SK-N-SH treated with all-trans-retinoic acid at 6 μM for 48 hours (cell line): ENCODE data around the gene C1orf159.

ENCODE experiments used
- ATAC-seq: fragments of 200-7000 bp; cut with Tn5 transposase; 3 replicates; pipeline ENCODE4 v1.9.1; 2020; ENCODE audit warnings: mild to moderate bottlenecking, moderate library complexity
- ARNTL ChIP-seq: fragments of 450-650 bp; formaldehyde crosslinking; IDR thresholded peaks from 2 replicates; pipeline ENCODE4 v1.5.0; 2020; ENCODE audit warnings: low read depth, mild to moderate bottlenecking, moderate library complexity, borderline replicate concordance
- CSDC2 ChIP-seq: fragments of 250-450 bp; sonication (Bioruptor Pico); IDR thresholded peaks from 2 replicates; pipeline ENCODE4 v1.5.0; 2020; ENCODE audit warnings: mild to moderate bottlenecking, moderate library complexity
- ESRRG ChIP-seq: fragments of 250-450 bp; sonication (Bioruptor Pico); IDR thresholded peaks from 2 replicates; pipeline ENCODE4 v1.6.1; 2021; ENCODE audit warnings: mild to moderate bottlenecking
- GLIS3 ChIP-seq: fragments of 250-450 bp; sonication (Bioruptor Pico); IDR thresholded peaks from 2 replicates; pipeline ENCODE4 v1.5.0; 2020; ENCODE audit warnings: mild to moderate bottlenecking, moderate library complexity
- ISL1 ChIP-seq: fragments of 250-450 bp; sonication (Bioruptor Pico); IDR thresholded peaks from 2 replicates; pipeline ENCODE4 v2.1.2; 2022; ENCODE audit warnings: mild to moderate bottlenecking, moderate library complexity
- OSR1 ChIP-seq: fragments of 250-450 bp; sonication (Bioruptor Pico); IDR thresholded peaks from 2 replicates; pipeline ENCODE4 v1.8.0; 2022; ENCODE audit warnings: moderate library complexity, mild to moderate bottlenecking, inconsistent platforms
- PPARA ChIP-seq: fragments of 250-450 bp; sonication (Bioruptor Pico); IDR thresholded peaks from 2 replicates; pipeline ENCODE4 v1.5.0; 2020; ENCODE audit warnings: mild to moderate bottlenecking, borderline replicate concordance
- RARB ChIP-seq: fragments of 250-450 bp; sonication (Bioruptor Pico); IDR thresholded peaks from 2 replicates; pipeline ENCODE4 v1.8.0; 2021; ENCODE audit warnings: mild to moderate bottlenecking, moderate library complexity
- SNAI2 ChIP-seq: fragments of 250-450 bp; sonication (Bioruptor Pico); IDR thresholded peaks from 2 replicates; pipeline ENCODE4 v1.5.0; 2020; ENCODE audit warnings: mild to moderate bottlenecking, moderate library complexity
- TOX ChIP-seq: fragments of 250-450 bp; sonication (Bioruptor Pico); IDR thresholded peaks from 2 replicates; pipeline ENCODE4 v1.8.0; 2021; ENCODE audit warnings: mild to moderate bottlenecking, moderate library complexity, borderline replicate concordance
- ZC3H10 ChIP-seq: fragments of 250-450 bp; sonication (Bioruptor Pico); IDR thresholded peaks from 2 replicates; pipeline ENCODE4 v1.5.1; 2021; ENCODE audit warnings: mild to moderate bottlenecking, moderate library complexity
- ZFP3 ChIP-seq: fragments of 250-450 bp; sonication (Bioruptor Pico); IDR thresholded peaks from 2 replicates; pipeline ENCODE4 v1.5.0; 2020; ENCODE audit warnings: mild to moderate bottlenecking, moderate library complexity
- ZFP30 ChIP-seq: fragments of 450-650 bp; formaldehyde crosslinking; IDR thresholded peaks from 2 replicates; pipeline ENCODE4 v1.5.0; 2022; ENCODE audit warnings: mild to moderate bottlenecking, moderate library complexity
- ZNF565 ChIP-seq: fragments of 450-650 bp; formaldehyde crosslinking; conservative IDR thresholded peaks from 2 replicates; pipeline ENCODE4 v1.5.0; 2020; ENCODE audit warnings: low read depth, mild to moderate bottlenecking, moderate library complexity
- ZNF70 ChIP-seq: fragments of 450-650 bp; formaldehyde crosslinking; IDR thresholded peaks from 2 replicates; pipeline ENCODE4 v1.5.0; 2020; ENCODE audit warnings: mild to moderate bottlenecking, moderate library complexity
- ZNF8 ChIP-seq: fragments of 450-650 bp; formaldehyde crosslinking; IDR thresholded peaks from 2 replicates; pipeline ENCODE4 v1.5.0; 2020; ENCODE audit warnings: mild to moderate bottlenecking, moderate library complexity
- TF ChIP-seq, protein P1 (sequence below): fragments of 250-450 bp; sonication (Bioruptor Pico); IDR thresholded peaks from 2 replicates; pipeline ENCODE4 v1.5.1; 2020; ENCODE audit warnings: low read depth, mild to moderate bottlenecking, moderate library complexity
- TF ChIP-seq, protein P2 (sequence below): fragments of 250-450 bp; sonication (Bioruptor Pico); IDR thresholded peaks from 2 replicates; pipeline ENCODE4 v1.5.0; 2020; ENCODE audit warnings: mild to moderate bottlenecking, moderate library complexity
- TF ChIP-seq, protein P3 (sequence below): fragments of 250-450 bp; sonication (Bioruptor Pico); IDR thresholded peaks from 2 replicates; pipeline ENCODE4 v1.5.1; 2021; ENCODE audit warnings: mild to moderate bottlenecking, moderate library complexity
- TF ChIP-seq, protein P4 (sequence below): fragments of 250-450 bp; sonication (Bioruptor Pico); IDR thresholded peaks from 2 replicates; pipeline ENCODE4 v1.8.0; 2020; ENCODE audit warnings: mild to moderate bottlenecking, moderate library complexity, borderline replicate concordance

Gene C1orf159

DNA sequence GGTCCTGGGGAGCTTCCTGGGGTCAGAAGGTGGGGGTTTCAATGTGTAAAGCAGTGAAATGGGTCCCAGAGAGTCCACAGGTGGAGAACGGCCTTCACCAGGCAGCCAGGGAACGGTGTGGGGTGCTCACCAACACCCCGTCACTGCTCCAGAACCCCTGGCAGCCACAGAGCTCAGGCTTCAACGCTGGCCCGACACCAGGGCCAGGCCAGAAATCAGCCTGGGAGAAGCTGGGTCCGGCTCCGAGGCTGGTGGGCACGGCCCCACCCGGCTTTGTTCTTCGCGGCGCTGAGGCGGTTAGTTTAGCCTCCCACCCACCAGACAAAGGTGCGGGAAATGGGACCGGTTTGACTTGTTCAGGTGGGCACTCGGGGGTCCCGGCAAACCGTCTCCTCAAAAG is 24.8 kb upstream of the C1orf159 start:
- TF ChIP-seq ZFP3 (no peak), SNAI2 (CRISPR knock-in tag) (no peak), ESRRG (CRISPR knock-in tag) (no peak), ARNTL (CRISPR knock-in tag) (no peak), ZNF565 (CRISPR knock-in tag) (no peak)
- TF ChIP-seq, protein P1, sequence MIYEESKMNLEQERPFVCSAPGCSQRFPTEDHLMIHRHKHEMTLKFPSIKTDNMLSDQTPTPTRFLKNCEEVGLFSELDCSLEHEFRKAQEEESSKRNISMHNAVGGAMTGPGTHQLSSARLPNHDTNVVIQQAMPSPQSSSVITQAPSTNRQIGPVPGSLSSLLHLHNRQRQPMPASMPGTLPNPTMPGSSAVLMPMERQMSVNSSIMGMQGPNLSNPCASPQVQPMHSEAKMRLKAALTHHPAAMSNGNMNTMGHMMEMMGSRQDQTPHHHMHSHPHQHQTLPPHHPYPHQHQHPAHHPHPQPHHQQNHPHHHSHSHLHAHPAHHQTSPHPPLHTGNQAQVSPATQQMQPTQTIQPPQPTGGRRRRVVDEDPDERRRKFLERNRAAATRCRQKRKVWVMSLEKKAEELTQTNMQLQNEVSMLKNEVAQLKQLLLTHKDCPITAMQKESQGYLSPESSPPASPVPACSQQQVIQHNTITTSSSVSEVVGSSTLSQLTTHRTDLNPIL (CRISPR knock-in tag) = no peak
- ATAC-seq = no peak

DNA sequence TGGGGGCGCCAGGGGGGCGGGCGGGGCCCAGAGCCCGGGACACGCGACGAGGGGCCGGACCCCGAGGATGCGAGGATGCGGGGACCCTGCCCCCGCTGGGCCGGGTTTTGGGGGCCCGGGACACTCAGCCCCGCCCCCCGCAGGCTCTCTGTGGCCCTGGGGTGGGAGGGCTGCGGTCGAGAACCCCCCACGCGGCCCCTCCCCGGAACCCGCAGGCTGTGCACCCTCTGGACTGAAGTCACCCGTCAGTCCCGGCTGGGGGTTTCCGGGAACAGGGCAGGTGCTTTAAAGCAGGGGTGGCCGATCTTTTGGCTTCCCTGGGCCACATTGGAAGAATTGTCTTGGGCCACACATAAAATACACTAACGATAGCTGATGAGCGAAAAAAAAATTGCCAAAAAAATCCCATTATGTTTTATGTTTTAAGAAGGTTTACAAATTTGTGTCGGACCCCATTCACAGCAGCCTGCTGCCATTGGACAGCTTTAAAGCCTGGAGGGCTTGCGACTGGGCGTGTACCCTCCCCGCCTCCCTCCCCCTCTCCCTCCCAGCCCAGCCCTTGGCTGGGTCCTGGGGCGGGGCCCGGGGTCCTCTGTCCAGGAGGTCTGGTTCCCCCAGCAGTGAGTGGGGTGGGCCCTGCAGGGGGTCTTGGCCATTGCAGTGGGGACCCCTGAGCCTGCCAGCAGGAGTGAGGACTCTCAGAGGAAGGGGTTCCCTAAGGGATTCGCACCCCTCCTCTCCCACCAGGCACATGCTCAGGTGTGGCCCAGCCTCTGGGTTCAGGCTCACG is 21.6 kb upstream of the C1orf159 start:
- TF ChIP-seq RARB (CRISPR knock-in tag) = no peak
- TF ChIP-seq ARNTL (CRISPR knock-in tag) = no peak
- TF ChIP-seq, protein P2, sequence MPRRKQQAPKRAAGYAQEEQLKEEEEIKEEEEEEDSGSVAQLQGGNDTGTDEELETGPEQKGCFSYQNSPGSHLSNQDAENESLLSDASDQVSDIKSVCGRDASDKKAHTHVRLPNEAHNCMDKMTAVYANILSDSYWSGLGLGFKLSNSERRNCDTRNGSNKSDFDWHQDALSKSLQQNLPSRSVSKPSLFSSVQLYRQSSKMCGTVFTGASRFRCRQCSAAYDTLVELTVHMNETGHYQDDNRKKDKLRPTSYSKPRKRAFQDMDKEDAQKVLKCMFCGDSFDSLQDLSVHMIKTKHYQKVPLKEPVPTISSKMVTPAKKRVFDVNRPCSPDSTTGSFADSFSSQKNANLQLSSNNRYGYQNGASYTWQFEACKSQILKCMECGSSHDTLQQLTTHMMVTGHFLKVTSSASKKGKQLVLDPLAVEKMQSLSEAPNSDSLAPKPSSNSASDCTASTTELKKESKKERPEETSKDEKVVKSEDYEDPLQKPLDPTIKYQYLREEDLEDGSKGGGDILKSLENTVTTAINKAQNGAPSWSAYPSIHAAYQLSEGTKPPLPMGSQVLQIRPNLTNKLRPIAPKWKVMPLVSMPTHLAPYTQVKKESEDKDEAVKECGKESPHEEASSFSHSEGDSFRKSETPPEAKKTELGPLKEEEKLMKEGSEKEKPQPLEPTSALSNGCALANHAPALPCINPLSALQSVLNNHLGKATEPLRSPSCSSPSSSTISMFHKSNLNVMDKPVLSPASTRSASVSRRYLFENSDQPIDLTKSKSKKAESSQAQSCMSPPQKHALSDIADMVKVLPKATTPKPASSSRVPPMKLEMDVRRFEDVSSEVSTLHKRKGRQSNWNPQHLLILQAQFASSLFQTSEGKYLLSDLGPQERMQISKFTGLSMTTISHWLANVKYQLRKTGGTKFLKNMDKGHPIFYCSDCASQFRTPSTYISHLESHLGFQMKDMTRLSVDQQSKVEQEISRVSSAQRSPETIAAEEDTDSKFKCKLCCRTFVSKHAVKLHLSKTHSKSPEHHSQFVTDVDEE = no peak
- no peak for TF ChIP-seq ISL1 (CRISPR knock-in tag)
- TF ChIP-seq OSR1 = no peak
- no peak for TF ChIP-seq SNAI2 (CRISPR knock-in tag)
- no peak for TF ChIP-seq CSDC2 (CRISPR knock-in tag)
- TF ChIP-seq PPARA (CRISPR knock-in tag) = no peak
- no peak for TF ChIP-seq ESRRG (CRISPR knock-in tag)
- TF ChIP-seq, protein P1 (CRISPR knock-in tag) = no peak
- ATAC-seq = no peak

DNA sequence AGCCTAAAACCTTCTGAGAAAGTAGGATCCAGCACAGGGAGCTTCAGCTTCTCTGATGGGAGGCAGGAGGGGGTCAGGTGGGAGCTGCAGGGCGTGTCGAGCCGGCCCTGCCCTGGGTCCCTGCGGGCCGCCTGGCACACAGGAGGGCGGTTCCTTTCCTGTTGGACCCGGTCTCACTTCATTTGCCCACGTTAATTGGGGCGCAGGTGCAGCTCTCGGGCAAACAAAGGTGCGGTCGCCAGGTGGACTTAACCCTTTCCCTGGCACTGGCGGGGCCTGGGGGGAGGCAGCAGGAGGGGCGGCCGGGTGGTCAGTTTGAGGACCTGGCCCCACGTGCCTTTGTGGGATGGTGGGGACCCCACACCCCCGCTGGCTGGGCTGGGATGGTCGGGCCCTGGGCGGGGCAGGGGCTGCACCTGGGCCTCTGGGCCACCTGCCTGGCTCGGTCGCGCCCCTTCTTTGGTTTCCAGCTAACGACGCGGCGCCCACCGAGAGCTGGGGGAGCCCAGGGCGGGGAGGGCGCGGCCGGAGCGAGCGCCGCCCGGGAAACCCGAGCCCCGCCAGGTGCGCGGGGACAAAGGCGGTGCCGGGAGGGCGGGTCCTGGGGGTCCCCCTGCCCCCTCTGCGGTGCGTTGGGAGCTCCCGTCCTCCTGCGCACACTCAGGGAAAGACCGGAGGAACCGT is 20.8 kb upstream of the C1orf159 start:
- TF ChIP-seq, protein P3, sequence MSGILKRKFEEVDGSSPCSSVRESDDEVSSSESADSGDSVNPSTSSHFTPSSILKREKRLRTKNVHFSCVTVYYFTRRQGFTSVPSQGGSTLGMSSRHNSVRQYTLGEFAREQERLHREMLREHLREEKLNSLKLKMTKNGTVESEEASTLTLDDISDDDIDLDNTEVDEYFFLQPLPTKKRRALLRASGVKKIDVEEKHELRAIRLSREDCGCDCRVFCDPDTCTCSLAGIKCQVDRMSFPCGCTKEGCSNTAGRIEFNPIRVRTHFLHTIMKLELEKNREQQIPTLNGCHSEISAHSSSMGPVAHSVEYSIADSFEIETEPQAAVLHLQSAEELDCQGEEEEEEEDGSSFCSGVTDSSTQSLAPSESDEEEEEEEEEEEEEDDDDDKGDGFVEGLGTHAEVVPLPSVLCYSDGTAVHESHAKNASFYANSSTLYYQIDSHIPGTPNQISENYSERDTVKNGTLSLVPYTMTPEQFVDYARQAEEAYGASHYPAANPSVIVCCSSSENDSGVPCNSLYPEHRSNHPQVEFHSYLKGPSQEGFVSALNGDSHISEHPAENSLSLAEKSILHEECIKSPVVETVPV (CRISPR knock-in tag) = no peak
- no peak for TF ChIP-seq GLIS3 (CRISPR knock-in tag)
- no peak for TF ChIP-seq TOX (CRISPR knock-in tag)
- no peak for TF ChIP-seq ZNF8 (CRISPR knock-in tag)
- TF ChIP-seq CSDC2 (CRISPR knock-in tag) = no peak
- no peak for TF ChIP-seq ZFP30 (CRISPR knock-in tag)
- no peak for TF ChIP-seq ZNF70 (CRISPR knock-in tag)
- TF ChIP-seq ESRRG (CRISPR knock-in tag) = no peak
- TF ChIP-seq PPARA (CRISPR knock-in tag) = no peak
- no peak for ATAC-seq

DNA sequence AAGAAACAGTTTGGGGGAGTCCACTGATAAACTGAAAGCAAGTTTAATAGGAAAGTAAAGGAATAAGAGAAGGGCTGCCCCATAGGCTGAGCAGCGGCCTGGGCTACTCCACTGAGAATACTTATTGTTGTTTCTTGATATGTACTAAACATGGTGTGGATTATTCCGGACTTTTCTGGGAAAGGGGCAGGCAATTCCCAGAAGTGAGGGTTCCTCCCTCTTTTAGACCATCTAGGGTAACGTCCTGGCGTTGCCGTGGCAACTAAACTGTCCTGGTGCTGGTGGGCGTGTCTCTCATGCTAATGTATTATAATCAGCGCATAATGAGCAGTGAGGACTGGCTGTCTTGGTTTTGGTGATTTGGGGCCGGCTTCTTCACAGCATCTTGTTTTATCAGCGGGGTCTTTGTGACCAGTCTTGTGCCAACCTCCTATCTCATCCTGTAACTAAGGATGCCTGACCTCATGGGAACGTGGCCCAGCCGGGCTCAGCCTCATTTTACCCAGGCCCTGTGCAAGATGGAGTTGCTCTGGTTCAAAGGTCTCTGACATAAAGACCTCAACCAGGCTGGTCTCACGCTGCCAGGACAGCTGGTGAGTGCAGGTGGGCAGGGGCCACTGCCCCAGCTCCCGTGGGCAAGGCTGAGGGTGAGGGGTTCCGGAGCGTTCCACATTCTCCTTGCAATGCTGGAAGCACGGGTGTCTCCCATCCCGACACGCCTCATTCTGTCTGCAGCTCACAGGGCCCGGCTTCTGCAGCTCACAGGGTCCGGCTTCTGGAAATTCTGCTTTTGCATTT is 19.6 kb upstream of the C1orf159 start:
- TF ChIP-seq, protein P4, sequence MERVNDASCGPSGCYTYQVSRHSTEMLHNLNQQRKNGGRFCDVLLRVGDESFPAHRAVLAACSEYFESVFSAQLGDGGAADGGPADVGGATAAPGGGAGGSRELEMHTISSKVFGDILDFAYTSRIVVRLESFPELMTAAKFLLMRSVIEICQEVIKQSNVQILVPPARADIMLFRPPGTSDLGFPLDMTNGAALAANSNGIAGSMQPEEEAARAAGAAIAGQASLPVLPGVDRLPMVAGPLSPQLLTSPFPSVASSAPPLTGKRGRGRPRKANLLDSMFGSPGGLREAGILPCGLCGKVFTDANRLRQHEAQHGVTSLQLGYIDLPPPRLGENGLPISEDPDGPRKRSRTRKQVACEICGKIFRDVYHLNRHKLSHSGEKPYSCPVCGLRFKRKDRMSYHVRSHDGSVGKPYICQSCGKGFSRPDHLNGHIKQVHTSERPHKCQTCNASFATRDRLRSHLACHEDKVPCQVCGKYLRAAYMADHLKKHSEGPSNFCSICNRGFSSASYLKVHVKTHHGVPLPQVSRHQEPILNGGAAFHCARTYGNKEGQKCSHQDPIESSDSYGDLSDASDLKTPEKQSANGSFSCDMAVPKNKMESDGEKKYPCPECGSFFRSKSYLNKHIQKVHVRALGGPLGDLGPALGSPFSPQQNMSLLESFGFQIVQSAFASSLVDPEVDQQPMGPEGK = no peak
- TF ChIP-seq ARNTL (CRISPR knock-in tag) (no peak), ZNF565 (CRISPR knock-in tag) (no peak), PPARA (CRISPR knock-in tag) (no peak), CSDC2 (CRISPR knock-in tag) (no peak), ESRRG (CRISPR knock-in tag) (no peak), ZC3H10 (no peak), TOX (CRISPR knock-in tag) (no peak), RARB (CRISPR knock-in tag) (no peak)
- TF ChIP-seq, protein P3 (CRISPR knock-in tag) = no peak
- TF ChIP-seq, all 23 proteins: peak for 0
- ATAC-seq = no peak
